Adipocyte (in vitro differentiated cells): ENCODE results near the gene C11orf68.

Experiments
- DNase-seq: peaks from one replicate; pipeline ENCODE4 v3.0.0-alpha.2; 2015; ENCODE audit warnings: low read depth
- H3K27me3 ChIP-seq: replicated peaks from 2 replicates; pipeline ENCODE4 v1.7.0; 2013; ENCODE audit warnings: mild to moderate bottlenecking, low read length, moderate library complexity; ENCODE audit not compliant: control insufficient read depth, insufficient read depth
- H3K36me3 ChIP-seq: 2 replicates; pipeline ENCODE4 v1.7.0; 2013; ENCODE audit warnings: low read length, mild to moderate bottlenecking, moderate library complexity; ENCODE audit not compliant: control insufficient read depth, insufficient read depth, severe bottlenecking
- H3K4me1 ChIP-seq: 2 replicates; pipeline ENCODE4 v1.7.0; 2013; ENCODE audit warnings: mild to moderate bottlenecking, low read length, moderate library complexity; ENCODE audit not compliant: control insufficient read depth, insufficient read depth
- H3K4me3 ChIP-seq: 2 replicates; pipeline ENCODE4 v1.7.0; 2013; ENCODE audit warnings: mild to moderate bottlenecking, low read length, moderate library complexity
- H3K9ac ChIP-seq: 2 replicates; pipeline ENCODE4 v1.7.0; 2013; ENCODE audit warnings: mild to moderate bottlenecking, low read length, moderate library complexity
- H3K9me3 ChIP-seq: 2 replicates; pipeline ENCODE4 v1.7.0; 2013; ENCODE audit warnings: mild to moderate bottlenecking, low read length, moderate library complexity; ENCODE audit not compliant: control insufficient read depth

Gene C11orf68

GRCh38 chr11:65873318-65874156, 45.3 kb downstream of the C11orf68 start:
- DNase-seq: peak; percentile 99
- peaks cover 21% of the 10 kb centered on the region for H3K4me1 ChIP-seq
- H3K36me3 ChIP-seq: peaks cover 16% of the 10 kb centered on the region

GRCh38 chr11:65872586-65873317, 46.1 kb downstream of the C11orf68 start, which contains the start of gene EFEMP2:
Gene EFEMP2 (minus strand): TSS chr11:65872800. CDS start chr11:65872354, 446 bp downstream.
- no peaks in the 10 kb centered on the region for H3K27me3 ChIP-seq
- H3K4me3 ChIP-seq: peak within 1 kb of the TSS; percentile 89
- H3K4me1 ChIP-seq: peaks cover 21% of the 10 kb centered on the region
- peaks cover 24% of the 10 kb centered on the region for H3K36me3 ChIP-seq
- H3K9me3 ChIP-seq: no peaks in the 10 kb centered on the region
- peak; percentile 78 for DNase-seq
- H3K9ac ChIP-seq: peak within 1 kb of the TSS; percentile 95

More at GRCh38 chr11:65873318-65874156, 45.3 kb downstream of the C11orf68 start:
- H3K9me3 ChIP-seq: no peaks in the 10 kb centered on the region
- H3K9ac ChIP-seq: peak overlapping the region; percentile 95
- no peaks in the 10 kb centered on the region for H3K27me3 ChIP-seq
- H3K4me3 ChIP-seq: peak overlapping the region; percentile 89

- Histone ChIP-seq H3K27me3 (no peaks in the 10 kb centered on the region), H3K36me3 (peaks cover 30% of the 10 kb centered on the region), H3K4me3 (peak overlapping the region; percentile 86), H3K4me1 (peaks cover 21% of the 10 kb centered on the region), H3K9ac (peak overlapping the region; percentile 95), H3K9me3 (no peaks in the 10 kb centered on the region)
- peak; percentile 61 for DNase-seq
Observed at GRCh38 chr11:65871811-65872548, 46.9 kb downstream of the C11orf68 start.

GRCh38 chr11:65870706-65871681, 47.9 kb downstream of the C11orf68 start:
- peak overlapping the region; percentile 95 for H3K9ac ChIP-seq
- no peaks in the 10 kb centered on the region for H3K9me3 ChIP-seq
- H3K27me3 ChIP-seq: no peaks in the 10 kb centered on the region
- no peak for DNase-seq
- H3K4me3 ChIP-seq: peak overlapping the region; percentile 86
- peaks cover 39% of the 10 kb centered on the region for H3K36me3 ChIP-seq
- peaks cover 21% of the 10 kb centered on the region for H3K4me1 ChIP-seq

- DNase-seq: no peak
- H3K36me3 ChIP-seq: peaks cover 47% of the 10 kb centered on the region
- H3K4me1 ChIP-seq: peaks cover 21% of the 10 kb centered on the region
- no peaks in the 10 kb centered on the region for H3K27me3 ChIP-seq
- H3K4me3 ChIP-seq: no peak overlapping the region
- no peaks in the 10 kb centered on the region for H3K9me3 ChIP-seq
- peak overlapping the region; percentile 95 for H3K9ac ChIP-seq
Observed at GRCh38 chr11:65870307-65870658, 48.6 kb downstream of the C11orf68 start.

GRCh38 chr11:65869643-65870306, 49.1 kb downstream of the C11orf68 start:
- H3K36me3 ChIP-seq: peaks cover 52% of the 10 kb centered on the region
- peaks cover 21% of the 10 kb centered on the region for H3K4me1 ChIP-seq
- no peaks in the 10 kb centered on the region for H3K9me3 ChIP-seq
- peak overlapping the region; percentile 95 for H3K9ac ChIP-seq
- DNase-seq: no peak
- H3K4me3 ChIP-seq: no peak overlapping the region
- H3K27me3 ChIP-seq: no peaks in the 10 kb centered on the region

- Histone ChIP-seq H3K4me3 (no peak overlapping the region), H3K9me3 (no peaks in the 10 kb centered on the region), H3K36me3 (peaks cover 60% of the 10 kb centered on the region), H3K9ac (peak overlapping the region; percentile 5), H3K4me1 (peaks cover 21% of the 10 kb centered on the region), H3K27me3 (no peaks in the 10 kb centered on the region)
- DNase-seq: no peak
Observed at GRCh38 chr11:65868907-65869306, 50.0 kb downstream of the C11orf68 start.

- Histone ChIP-seq H3K9ac (no peak overlapping the region), H3K4me1 (peaks cover 21% of the 10 kb centered on the region), H3K27me3 (no peaks in the 10 kb centered on the region), H3K36me3 (peaks cover 68% of the 10 kb centered on the region), H3K9me3 (no peaks in the 10 kb centered on the region), H3K4me3 (no peak overlapping the region)
- no peak for DNase-seq
Observed at GRCh38 chr11:65868076-65868667, 50.7 kb downstream of the C11orf68 start.

GRCh38 chr11:65867284-65868071, 51.4 kb downstream of the C11orf68 start:
- Histone ChIP-seq H3K9me3 (no peaks in the 10 kb centered on the region), H3K9ac (no peak overlapping the region), H3K36me3 (peaks cover 75% of the 10 kb centered on the region), H3K4me3 (no peak overlapping the region), H3K4me1 (peaks cover 24% of the 10 kb centered on the region), H3K27me3 (no peaks in the 10 kb centered on the region)
- no peak for DNase-seq
